Activated effector memory CD4-positive, alpha-beta T cell treated with Interleukin-2 at 50 U/mL for 16 hours (primary cell): ENCODE measurements around the gene ALDH1A2.
"Not testable (repeated sequence)": the region's sequence is repeated elsewhere in the genome, so short reads cannot be mapped to it uniquely, and the experiment has no call there.

Experiments
- DNase-seq: peaks from one replicate; pipeline ENCODE4 v3.0.0-alpha.2; 2020

The ALDH1A2 gene

GRCh38 chr15:58066042-58066867 is 744 bp upstream of the ALDH1A2 start:
- peak; percentile 12 for DNase-seq

DNA sequence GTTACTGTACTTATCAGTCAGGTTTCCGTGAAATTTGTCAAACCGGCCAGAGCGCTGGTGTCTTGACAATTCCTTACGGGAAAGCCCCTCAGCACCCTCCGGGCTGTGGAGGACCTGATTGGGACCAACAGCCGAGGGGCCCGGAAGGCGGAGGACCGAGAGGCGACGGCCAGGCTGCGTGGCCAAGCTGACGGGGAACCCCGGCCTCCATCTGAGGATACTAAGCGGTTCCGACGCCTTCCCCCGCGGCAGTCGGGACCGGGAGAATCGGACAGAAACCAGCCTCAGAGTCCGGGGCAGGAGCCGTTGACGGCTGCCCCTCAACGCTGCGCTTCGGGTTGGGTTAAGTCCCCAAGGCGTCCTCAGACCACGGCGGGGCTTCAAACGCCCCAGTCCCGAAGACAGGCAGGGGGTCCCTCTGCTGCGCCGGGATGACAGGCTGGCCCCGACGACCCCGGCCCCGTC is 499 bp downstream of the ALDH1A2 start:
- DNase-seq: no peak

DNA sequence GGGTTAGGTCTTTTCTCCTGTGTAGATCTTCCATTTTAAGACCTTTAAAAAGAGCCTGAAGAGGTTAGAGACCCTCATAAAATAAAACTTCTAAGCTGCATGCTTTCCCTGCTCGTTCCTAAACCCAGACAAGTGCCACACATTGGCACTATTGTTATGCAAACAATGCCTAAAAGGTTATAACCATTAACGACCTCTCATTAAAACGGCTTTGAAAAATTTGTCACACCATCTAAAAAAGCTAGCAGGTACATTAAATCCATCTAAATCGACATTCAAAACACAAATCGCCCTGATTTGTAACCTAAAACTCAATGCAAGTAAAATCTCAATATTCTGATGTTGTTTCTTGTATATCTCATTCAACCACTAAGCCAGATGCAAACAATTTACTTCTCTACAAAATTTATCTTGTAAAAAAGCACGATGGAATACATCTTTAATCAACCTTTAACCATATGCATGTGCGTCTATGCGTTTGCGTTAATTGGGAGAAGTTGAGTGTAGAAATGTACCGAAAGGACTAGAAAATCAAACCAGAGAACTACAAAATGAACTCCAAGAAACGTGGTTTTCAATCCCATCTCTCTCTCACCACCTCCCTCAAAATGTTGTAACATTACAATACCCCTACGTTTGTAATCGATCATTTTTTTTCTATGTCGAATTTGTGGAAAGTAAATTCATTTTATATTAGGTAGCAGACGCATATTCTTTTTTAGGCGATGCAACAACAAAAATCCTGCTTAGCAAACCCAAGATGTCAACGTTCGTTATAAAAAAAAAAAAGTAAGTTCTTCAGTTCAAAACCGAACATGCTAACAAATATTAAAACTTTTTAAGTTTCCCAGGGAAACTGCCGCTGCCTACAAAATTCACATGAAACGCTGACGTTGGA is 1.2 kb downstream of the ALDH1A2 start:
- no peak for DNase-seq

GRCh38 chr15:58063614-58064013 is 1.9 kb downstream of the ALDH1A2 start:
- no peak for DNase-seq

DNA sequence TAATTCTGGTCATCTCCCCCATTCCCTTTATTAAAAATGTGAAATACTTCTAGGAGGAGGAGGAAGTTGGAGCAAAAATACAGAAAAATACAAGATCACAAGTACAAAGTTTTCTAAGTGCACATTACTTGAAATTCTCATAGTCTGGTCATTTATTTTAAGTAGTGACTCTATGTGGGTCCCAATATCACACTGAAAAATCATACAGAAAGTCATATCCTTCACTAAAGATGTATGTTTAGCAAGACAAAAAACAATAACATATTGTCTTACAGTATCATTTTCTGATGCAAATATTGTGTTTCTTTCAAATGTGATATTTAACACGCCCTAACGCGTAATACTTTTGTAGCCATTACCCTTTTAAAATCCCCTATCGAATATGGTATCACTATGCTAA is 2.5 kb downstream of the ALDH1A2 start:
- DNase-seq: no peak

DNA sequence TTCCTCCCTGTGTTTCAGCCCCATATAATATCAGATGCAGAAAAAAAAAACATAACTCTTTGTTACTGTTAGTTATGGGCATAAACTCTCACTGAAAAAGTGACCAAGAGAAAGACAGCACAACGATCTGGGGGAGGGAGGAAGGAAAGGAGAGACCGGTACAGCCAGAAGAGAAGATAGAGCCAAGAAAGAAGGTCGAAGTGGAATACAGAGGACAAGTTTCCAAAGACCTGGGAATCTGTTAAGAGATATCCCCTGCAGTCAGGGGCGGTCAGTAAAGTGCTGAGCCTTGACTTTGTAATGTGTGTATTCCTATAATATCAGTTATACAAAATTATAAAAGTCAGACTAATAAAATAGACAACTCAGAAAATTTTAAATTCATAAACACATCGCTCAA is 3.3 kb downstream of the ALDH1A2 start:
- no peak for DNase-seq

GRCh38 chr15:58060575-58060974 is 4.9 kb downstream of the ALDH1A2 start:
- DNase-seq: no peak

GRCh38 chr15:58058729-58059128 is 6.8 kb downstream of the ALDH1A2 start:
- no peak for DNase-seq

DNA sequence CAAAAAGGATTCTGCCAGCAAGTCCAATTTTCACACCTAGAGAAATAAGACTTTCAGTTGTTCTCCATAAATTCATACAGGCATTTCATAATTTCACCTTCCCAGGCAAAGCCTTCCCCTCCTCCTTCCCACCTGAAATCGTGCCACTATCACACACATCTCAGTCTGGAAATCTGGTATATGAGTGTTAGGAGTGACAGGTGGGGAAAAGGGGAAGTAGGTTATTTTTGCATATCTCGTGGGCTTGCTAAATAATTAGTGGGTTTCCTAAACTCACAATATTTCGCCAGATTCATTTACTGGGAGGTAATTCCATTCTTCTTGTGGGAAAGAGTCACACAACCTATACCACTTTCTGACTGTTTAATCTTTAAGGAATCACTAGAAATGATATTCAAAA is 7.4 kb downstream of the ALDH1A2 start:
- no peak for DNase-seq

- no peak for DNase-seq
These were observed 8.0 kb downstream of the ALDH1A2 start for GRCh38 chr15:58057559-58057958.

GRCh38 chr15:58056015-58056414 is 9.5 kb downstream of the ALDH1A2 start:
- no peak for DNase-seq

GRCh38 chr15:58053315-58054153 is 12.0 kb downstream of the ALDH1A2 start:
- no peak for DNase-seq

GRCh38 chr15:58052334-58052733 is 13.2 kb downstream of the ALDH1A2 start:
- no peak for DNase-seq

GRCh38 chr15:58049520-58050227 is 15.8 kb downstream of the ALDH1A2 start:
- no peak for DNase-seq

DNA sequence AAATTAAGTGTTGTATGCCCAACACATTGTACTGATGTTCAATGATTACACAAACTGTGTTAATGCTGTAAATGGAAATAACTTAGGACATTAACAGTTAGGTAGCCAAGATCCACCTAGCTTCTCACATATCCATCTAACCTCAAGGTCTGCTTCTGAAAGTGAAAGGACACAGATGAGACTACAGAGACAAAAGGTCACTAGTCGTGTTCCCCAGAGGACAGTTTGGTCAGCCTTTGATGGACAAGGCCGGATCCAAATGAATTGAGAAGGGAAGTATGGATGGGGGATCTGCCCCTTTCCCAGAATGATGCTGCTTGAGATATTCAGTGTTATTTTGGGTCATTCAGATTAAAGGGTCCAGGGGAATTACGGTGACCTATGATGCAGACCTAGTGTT is 17.2 kb downstream of the ALDH1A2 start:
- DNase-seq: no peak

DNA sequence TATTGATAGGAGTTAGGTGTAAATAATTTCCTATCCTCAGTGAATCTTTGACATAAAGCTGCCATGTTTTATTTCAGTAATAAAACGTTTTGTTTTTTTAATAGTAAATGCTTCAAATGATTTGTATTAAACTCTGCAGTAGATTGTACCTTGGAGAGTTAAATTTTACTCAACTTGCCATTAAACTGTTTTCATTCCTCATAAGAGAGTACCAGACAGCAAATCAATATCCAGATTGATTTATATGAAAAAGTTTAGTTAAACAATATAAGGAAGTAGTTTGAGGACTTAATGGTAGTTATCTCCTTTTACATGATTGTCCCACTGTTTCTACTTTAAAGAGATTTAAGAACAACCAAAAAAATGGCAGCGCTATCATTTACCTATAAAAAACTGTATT is 18.4 kb downstream of the ALDH1A2 start:
- DNase-seq: no peak

- DNase-seq: no peak
These were observed 19.0 kb downstream of the ALDH1A2 start for GRCh38 chr15:58046467-58046866.

GRCh38 chr15:58045376-58045775 is 20.1 kb downstream of the ALDH1A2 start:
- not testable (repeated sequence) for DNase-seq

DNA sequence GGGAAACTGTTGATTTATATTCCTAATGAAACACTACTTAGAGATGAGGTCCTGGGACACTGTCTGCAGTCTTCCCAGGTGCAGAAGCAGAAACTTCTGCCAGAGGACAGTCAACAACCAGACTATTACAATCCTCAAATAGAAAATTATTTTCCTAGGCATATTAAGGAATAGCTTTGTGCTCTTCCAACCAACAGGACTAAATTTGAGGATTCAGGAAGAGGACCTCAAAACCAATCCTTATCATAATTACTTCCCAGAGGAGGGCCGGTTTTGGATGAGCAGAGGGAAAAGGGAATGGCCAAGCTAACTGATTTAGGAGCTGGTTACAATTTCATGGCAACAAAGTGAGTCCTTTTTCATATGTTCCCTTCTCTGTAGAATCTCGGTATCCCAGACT is 21.0 kb downstream of the ALDH1A2 start:
- DNase-seq: no peak

DNA sequence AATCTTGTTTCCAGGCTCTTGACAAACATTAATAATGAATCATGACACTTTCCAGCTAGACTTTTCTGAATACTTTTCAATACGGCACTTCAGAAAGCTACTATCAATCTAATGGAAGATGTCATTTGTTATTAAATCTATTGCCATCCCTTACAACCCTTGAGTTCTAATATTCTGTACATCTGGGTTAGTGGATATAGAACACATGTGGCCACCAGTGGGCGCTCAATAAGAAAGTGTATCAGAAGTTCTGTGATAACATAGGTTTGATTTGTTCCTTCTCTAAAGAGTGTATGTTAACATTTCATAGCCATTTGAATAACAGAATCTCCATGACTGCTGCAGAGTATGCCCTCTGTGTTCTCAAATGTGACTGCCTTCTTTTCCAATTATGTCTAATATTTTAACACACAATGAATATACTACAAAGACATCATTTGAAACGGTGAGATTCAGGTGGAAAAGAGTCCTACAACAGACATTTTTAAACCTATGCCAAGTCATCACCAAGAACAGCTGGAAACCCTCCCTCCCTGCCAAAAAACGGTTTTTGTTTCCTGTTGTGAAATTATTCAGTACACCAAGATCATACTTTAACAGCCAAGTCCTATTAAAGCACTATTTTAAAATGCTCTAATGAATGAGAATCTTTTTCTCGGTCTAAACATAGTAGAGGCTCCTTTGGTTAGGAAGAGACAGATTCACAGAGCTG is 22.2 kb downstream of the ALDH1A2 start:
- DNase-seq: no peak

DNA sequence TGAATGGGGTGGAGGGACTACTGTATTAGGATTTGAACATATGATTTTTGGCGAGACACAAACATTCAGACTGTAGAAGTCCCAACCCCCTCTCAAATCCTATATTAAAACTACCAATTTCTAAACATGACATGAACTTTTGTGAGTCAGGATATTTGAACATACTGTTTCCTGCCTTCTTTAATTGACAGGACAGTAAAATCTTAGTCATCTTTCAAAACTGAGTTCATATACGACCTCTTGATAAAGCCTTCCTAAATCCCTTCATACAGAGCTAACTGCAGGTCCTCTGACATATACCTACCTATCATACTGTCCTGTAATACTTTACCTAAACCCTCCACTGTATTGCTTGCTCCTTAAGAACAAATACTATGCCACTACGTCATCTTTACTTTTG is 23.5 kb downstream of the ALDH1A2 start:
- no peak for DNase-seq

DNA sequence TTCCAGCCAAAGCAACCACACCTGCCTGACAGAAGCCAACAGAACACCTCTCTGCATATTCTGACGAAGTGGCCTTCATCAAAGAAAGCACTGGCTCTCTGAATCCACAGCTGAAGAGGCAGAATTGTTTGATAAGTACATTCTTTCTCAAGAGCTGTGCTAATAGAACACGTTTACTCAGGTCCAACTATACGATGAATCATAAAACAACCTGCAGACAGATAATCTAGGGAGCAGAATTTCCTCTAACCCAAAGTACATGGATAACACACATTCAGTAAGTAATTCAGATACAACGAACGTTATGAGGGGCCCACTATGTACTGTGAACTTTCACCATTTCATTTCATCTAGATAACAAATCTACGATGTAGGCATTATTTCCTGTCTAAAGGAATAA is 25.4 kb downstream of the ALDH1A2 start:
- no peak for DNase-seq
